Choroid plexus epithelial cell (primary cell): ENCODE measurements around the gene NR3C1.
A peak's percentile ranks its signal among the peaks of the same experiment; 100 is the strongest.

Source experiments
- DNase-seq: peaks from one replicate; pipeline ENCODE4 v3.0.0-alpha.2; 2010; ENCODE audit warnings: low read depth
- H3K4me3 ChIP-seq: 2 replicates; pipeline ENCODE4 v1.5.1; 2011; ENCODE audit warnings: low read depth, mild to moderate bottlenecking, control low read depth, low read length, moderate library complexity
- CTCF ChIP-seq: conservative IDR thresholded peaks from 2 replicates; pipeline ENCODE4 v1.5.1; 2011; ENCODE audit warnings: low read depth, mild to moderate bottlenecking, control low read depth, inconsistent platforms, low read length, moderate library complexity

The NR3C1 gene

GRCh38 chr5:143239882-143240518 lies 163.5 kb downstream of the NR3C1 start:
- no peak overlapping the region for H3K4me3 ChIP-seq
- TF ChIP-seq CTCF = no peak
- DNase-seq = no peak

- no peak overlapping the region for H3K4me3 ChIP-seq
- DNase-seq = no peak
- no peak for TF ChIP-seq CTCF
These were observed 164.9 kb downstream of the NR3C1 start for GRCh38 chr5:143238620-143239019.

GRCh38 chr5:143237664-143238063 lies 165.8 kb downstream of the NR3C1 start:
- no peak for DNase-seq
- no peak for TF ChIP-seq CTCF
- no peak overlapping the region for H3K4me3 ChIP-seq

GRCh38 chr5:143236682-143237081 lies 166.8 kb downstream of the NR3C1 start:
- no peak for DNase-seq
- no peak for TF ChIP-seq CTCF
- no peak overlapping the region for H3K4me3 ChIP-seq

- no peak overlapping the region for H3K4me3 ChIP-seq
- no peak for TF ChIP-seq CTCF
- DNase-seq = peak; percentile 33
These were observed 168.1 kb downstream of the NR3C1 start for GRCh38 chr5:143235423-143235822.

- DNase-seq = no peak
- no peak overlapping the region for H3K4me3 ChIP-seq
- no peak for TF ChIP-seq CTCF
These were observed 169.2 kb downstream of the NR3C1 start for GRCh38 chr5:143234162-143234842.

- no peak for TF ChIP-seq CTCF
- DNase-seq = peak; percentile 41
- no peak overlapping the region for H3K4me3 ChIP-seq
These were observed 170.5 kb downstream of the NR3C1 start for GRCh38 chr5:143233031-143233430.
